HCT116 (cell line): ENCODE data around the gene PDLIM4. TPM values are rescaled to one million over a fixed set of nuclear protein-coding genes. Genes with fewer than 3 reads are reported as not detected.

Source experiments
- ATAC-seq: fragments of 200-7000 bp; cut with Tn5 transposase; 2 replicates; pipeline ENCODE4 v1.9.1; 2020; ENCODE audit warnings: mild to moderate bottlenecking, moderate library complexity
- BruUV-seq: library from RNA; stranded (reverse); fragments of 400-500 nt; replicated peaks from 2 replicates; lab custom pipeline; 2021; lab: Mats Ljungman, UMichigan
- CTCF ChIA-PET: fragments of 300-600 bp; sonication (Branson Sonifier 250); formaldehyde crosslinking; loops from one replicate; lab custom pipeline; 2021; ENCODE audit warnings: antibody characterized with exemption; lab: Charles Lee
- POLR2A ChIA-PET: fragments of 300-600, 350-600 bp; sonication (Branson Sonifier 250); formaldehyde crosslinking; loops from one replicate; lab custom pipeline; 2021; ENCODE audit warnings: antibody characterized with exemption; lab: Charles Lee
- RAD21 ChIA-PET, 2 experiments: fragments of 300-600 bp; sonication (Branson Sonifier 250); formaldehyde crosslinking; loops; one replicate each; lab custom pipeline; 2023; ENCODE audit warnings: low total read pairs in 2 of 2; ENCODE audit not compliant: uncharacterized antibody in 2 of 2, unreplicated experiment in 2 of 2, low non-redundant PET in 1 of 2; lab: Charles Lee
- DNase-seq: peaks from one replicate; pipeline ENCODE4 v3.0.0-alpha.2; 2010; ENCODE audit warnings: low read depth, low spot score
- H2AFZ ChIP-seq: fragments of 200-600 bp; shearing (Covaris generic), sonication (generic); 2 replicates; pipeline ENCODE4 v1.6.1; 2017; ENCODE audit warnings: low read depth, mixed run types, mixed read lengths, antibody characterized with exemption, low read length; ENCODE audit not compliant: poor library complexity, severe bottlenecking
- H3K27ac ChIP-seq: 2 replicates; pipeline ENCODE4 v1.5.1; 2012; ENCODE audit warnings: low read depth, low read length
- H3K27me3 ChIP-seq: fragments of 200-600 bp; sonication (generic); 2 replicates; pipeline ENCODE4 v1.6.1; 2016; ENCODE audit warnings: mixed run types, low read length, mixed read lengths; ENCODE audit not compliant: insufficient read depth
- H3K36me3 ChIP-seq, 2 experiments: fragments of 200-500 bp in 1 of 2; fragments of 200-600 bp in 1 of 2; sonication (Bioruptor generic) in 1 of 2; sonication (generic) in 1 of 2; 2 replicates each; pipeline versions ENCODE4 v1.5.1 to v1.6.1; 2014 to 2016; ENCODE audit warnings: low read length in 2 of 2, inconsistent platforms in 1 of 2, mixed read lengths in 1 of 2, mixed run types in 1 of 2; ENCODE audit not compliant: insufficient read depth in 2 of 2, control insufficient read depth in 1 of 2
- H3K4me1 ChIP-seq, 2 experiments: fragments of 200-600 bp in 1 of 2; sonication (generic) in 1 of 2; 2 replicates each; pipeline versions ENCODE4 v1.5.1 to v1.6.1; 2012 to 2017; ENCODE audit warnings: low read length in 2 of 2, inconsistent platforms in 1 of 2, mild to moderate bottlenecking in 1 of 2, mixed read lengths in 1 of 2, mixed run types in 1 of 2, moderate library complexity in 1 of 2; ENCODE audit not compliant: insufficient read depth in 2 of 2, control insufficient read depth in 1 of 2
- H3K4me2 ChIP-seq: fragments of 200-600 bp; sonication (generic); 2 replicates; pipeline ENCODE4 v1.6.1; 2017; ENCODE audit warnings: mixed run types, low read length, mixed read lengths
- H3K4me3 ChIP-seq, 2 experiments: fragments of 200-600 bp in 1 of 2; sonication (generic) in 1 of 2; replicated peaks in 1 of 2; 2 replicates each; pipeline ENCODE4 v1.5.1; 2011 to 2016; ENCODE audit warnings: low read length in 2 of 2, control low read depth in 1 of 2, low read depth in 1 of 2, mild to moderate bottlenecking in 1 of 2, mixed read lengths in 1 of 2, mixed run types in 1 of 2
- H3K79me2 ChIP-seq: fragments of 200-600 bp; sonication (generic); 2 replicates; pipeline ENCODE4 v1.6.1; 2017; ENCODE audit warnings: mild to moderate bottlenecking, mixed run types, low read length, moderate library complexity, mixed read lengths; ENCODE audit not compliant: insufficient read depth
- H3K9ac ChIP-seq: fragments of 200-600 bp; sonication (generic); 2 replicates; pipeline ENCODE4 v1.6.1; 2016; ENCODE audit warnings: low read length, mixed read lengths
- H3K9me2 ChIP-seq: fragments of 200-600 bp; sonication (generic), shearing (Covaris generic); 2 replicates; pipeline ENCODE4 v1.6.1; 2017; ENCODE audit warnings: mixed run types, mild to moderate bottlenecking, moderate library complexity; ENCODE audit not compliant: insufficient read depth
- H3K9me3 ChIP-seq, 2 experiments: fragments of 200-500 bp in 1 of 2; fragments of 200-600 bp in 1 of 2; sonication (Bioruptor generic) in 1 of 2; sonication (generic) in 1 of 2; 2 replicates each; pipeline ENCODE4 v1.6.1; 2014 to 2017; ENCODE audit warnings: low read length in 2 of 2, mixed read lengths in 2 of 2, inconsistent platforms in 1 of 2, low read depth in 1 of 2, mild to moderate bottlenecking in 1 of 2, mixed run types in 1 of 2, moderate library complexity in 1 of 2; ENCODE audit not compliant: control insufficient read depth in 1 of 2, insufficient read depth in 1 of 2
- H4K20me1 ChIP-seq: fragments of 200-600 bp; sonication (generic), shearing (Covaris generic); 2 replicates; pipeline ENCODE4 v1.6.1; 2017; ENCODE audit warnings: mixed run types, mild to moderate bottlenecking, moderate library complexity; ENCODE audit not compliant: insufficient read depth
- CEBPB ChIP-seq: IDR thresholded peaks from 2 replicates; pipeline ENCODE4 v1.6.1; 2012; ENCODE audit warnings: low read depth
- EGR1 ChIP-seq: IDR thresholded peaks from 2 replicates; pipeline ENCODE4 v1.6.1; 2012; ENCODE audit warnings: low read depth
- EZH2 ChIP-seq: fragments of 200-600 bp; sonication (generic); IDR thresholded peaks from 2 replicates; pipeline ENCODE4 v1.6.1; 2017; ENCODE audit warnings: antibody characterized with exemption, mixed run types
- EZH2phosphoT487 ChIP-seq: fragments of 200-600 bp; IDR thresholded peaks from 2 replicates; pipeline ENCODE4 v1.6.1; 2018; ENCODE audit warnings: antibody characterized with exemption, borderline replicate concordance
- FOSL1 ChIP-seq: IDR thresholded peaks from 2 replicates; pipeline ENCODE4 v1.6.1; 2012; ENCODE audit warnings: low read depth
- JUND ChIP-seq: IDR thresholded peaks from 2 replicates; pipeline ENCODE4 v1.6.1; 2012
- POLR2AphosphoS5 ChIP-seq: IDR thresholded peaks from 2 replicates; pipeline ENCODE4 v1.6.1; 2011; ENCODE audit warnings: mild to moderate bottlenecking, low read depth, low read length, moderate library complexity
- RAD21 ChIP-seq: IDR thresholded peaks from 2 replicates; pipeline ENCODE4 v1.6.1; 2012; ENCODE audit warnings: low read depth, mild to moderate bottlenecking
- SP1 ChIP-seq: IDR thresholded peaks from 2 replicates; pipeline ENCODE4 v1.6.1; 2012; ENCODE audit warnings: low read depth
- SRF ChIP-seq: IDR thresholded peaks from 2 replicates; pipeline ENCODE4 v1.6.1; 2012; ENCODE audit warnings: low read depth
- TCF7L2 ChIP-seq: IDR thresholded peaks from 2 replicates; pipeline ENCODE4 v1.7.0; 2011; ENCODE audit warnings: borderline replicate concordance, inconsistent platforms; ENCODE audit not compliant: insufficient read depth, insufficient read length; ENCODE audit errors: extremely low read depth
- intact Hi-C: fragments of 100-400 bp; cut with micrococcal nuclease; formaldehyde crosslinking; loops from 2 replicates; pipeline ENCODE4 v1.10.0; 2022
- total RNA-seq: library from RNA; stranded (reverse); gene quantifications from one replicate; pipeline ENCODE4 v1.2.1, GENCODE V29; 2021; ENCODE audit not compliant: unreplicated experiment
- TF ChIP-seq, protein P1 (sequence below): IDR thresholded peaks from 2 replicates; pipeline ENCODE4 v1.6.1; 2011; ENCODE audit warnings: mild to moderate bottlenecking, low read length, moderate library complexity; ENCODE audit not compliant: insufficient replicate concordance; ENCODE audit errors: extremely low read depth
- TF ChIP-seq, protein P2 (sequence below): IDR thresholded peaks from 2 replicates; pipeline ENCODE4 v1.6.1; 2012

PDLIM4 gene
- total RNA-seq, 1 experiment from 2014 or later, result not detected

DNA sequence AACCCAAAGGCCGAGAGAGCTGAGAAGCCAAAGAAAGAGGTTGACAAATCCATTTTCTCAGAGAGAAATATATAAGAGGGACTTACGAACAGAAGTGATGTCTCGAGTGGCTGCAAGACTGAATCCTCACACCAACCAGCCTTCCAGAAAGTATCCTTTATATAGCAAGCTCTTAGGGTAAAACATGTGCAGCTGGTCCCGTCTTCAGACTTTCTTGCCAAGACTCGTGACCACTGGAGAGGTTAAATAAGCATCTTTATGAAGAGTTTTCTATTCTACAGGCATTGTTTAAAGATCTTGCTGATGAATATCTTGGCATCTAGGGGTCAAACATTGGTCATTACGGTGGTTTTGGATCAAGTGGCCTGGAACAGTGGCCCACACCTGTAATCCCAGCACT, 19.8 kb downstream of the PDLIM4 start:
- POLR2A ChIA-PET, result no interaction called here
- no TSS peak for BruUV-seq

DNA sequence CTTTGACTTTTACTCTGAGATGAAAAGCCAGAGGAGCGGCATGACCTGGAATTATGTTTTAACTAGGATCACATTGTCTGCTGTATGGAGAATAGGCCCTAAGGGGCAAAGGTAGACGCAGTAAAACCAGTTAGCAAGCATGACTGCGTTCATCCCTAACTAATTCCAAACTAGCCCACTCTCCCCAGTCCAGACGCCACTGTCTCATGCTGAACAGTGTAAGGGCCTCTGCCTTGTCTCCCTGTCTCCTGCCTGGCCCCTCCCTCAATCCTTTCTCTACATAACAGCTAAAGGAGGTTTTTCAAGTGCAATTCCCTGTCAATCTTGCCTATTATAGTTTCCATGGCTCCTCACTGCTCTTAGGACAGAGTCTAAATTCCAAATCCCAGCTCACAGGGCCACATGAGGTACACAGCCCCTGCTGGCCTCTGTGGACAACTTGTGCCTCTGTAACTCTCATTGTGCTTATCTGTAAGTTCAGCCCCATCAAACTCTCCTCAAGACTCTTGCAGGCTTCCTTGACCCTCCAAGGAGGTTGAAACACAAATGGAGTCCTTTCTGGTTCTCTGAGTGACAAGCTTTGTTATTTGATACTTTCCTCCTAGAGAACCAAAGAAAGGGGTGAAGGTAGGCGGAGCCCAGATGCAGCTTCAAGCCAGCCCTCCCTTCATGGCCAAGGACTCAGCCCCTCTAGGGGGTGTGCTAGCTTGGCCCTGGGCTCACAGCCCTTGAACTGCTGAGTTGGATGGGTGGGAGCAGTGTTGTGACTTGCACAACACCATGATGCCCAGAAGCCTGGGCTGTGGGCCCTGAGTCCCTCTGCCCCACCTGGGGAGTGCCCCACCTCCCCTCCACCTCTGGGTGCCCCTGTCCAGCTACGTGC, 20.7 kb downstream of the PDLIM4 start:
- Histone ChIP-seq H2AFZ (no peak overlapping the region), H3K27me3 (no peaks in the 10 kb centered on the region), H3K79me2 (no peaks in the 10 kb centered on the region), H4K20me1 (no peaks in the 10 kb centered on the region), H3K4me1 (peaks cover 0 to 12% of the 10 kb centered on the region in 2 experiments; a peak in 1 of 4 replicates), H3K27ac (no peak overlapping the region), H3K9ac (no peak overlapping the region), H3K4me2 (no peak overlapping the region), H3K9me2 (no peaks in the 10 kb centered on the region), H3K36me3 (no peaks in the 10 kb centered on the region), H3K9me3 (no peaks in the 10 kb centered on the region; a peak in 1 of 4 replicates), H3K4me3 (no peak overlapping the region)
- peak; percentile 38; the same call in 1 of the 2 replicates for ATAC-seq
- POLR2A ChIA-PET, result interaction anchor here (1.6 kb wide), 1 partner anchor 16 kb away, joined by 5 read pairs; the partner anchor contains the start of gene SLC22A4
- BruUV-seq, result no TSS peak
- DNase-seq, result no peak
- RAD21 ChIA-PET, result no interaction called here
- CTCF ChIA-PET, result no interaction called here
- intact Hi-C loops, result loop anchor here (10.0 kb wide), 1 partner anchor 213 kb away; the partner anchor contains the start of gene IL3
- no peak for TF ChIP-seq TCF7L2
- TF ChIP-seq EZH2phosphoT487, result no peak
- no peak for TF ChIP-seq EZH2
- TF ChIP-seq, protein P1, sequence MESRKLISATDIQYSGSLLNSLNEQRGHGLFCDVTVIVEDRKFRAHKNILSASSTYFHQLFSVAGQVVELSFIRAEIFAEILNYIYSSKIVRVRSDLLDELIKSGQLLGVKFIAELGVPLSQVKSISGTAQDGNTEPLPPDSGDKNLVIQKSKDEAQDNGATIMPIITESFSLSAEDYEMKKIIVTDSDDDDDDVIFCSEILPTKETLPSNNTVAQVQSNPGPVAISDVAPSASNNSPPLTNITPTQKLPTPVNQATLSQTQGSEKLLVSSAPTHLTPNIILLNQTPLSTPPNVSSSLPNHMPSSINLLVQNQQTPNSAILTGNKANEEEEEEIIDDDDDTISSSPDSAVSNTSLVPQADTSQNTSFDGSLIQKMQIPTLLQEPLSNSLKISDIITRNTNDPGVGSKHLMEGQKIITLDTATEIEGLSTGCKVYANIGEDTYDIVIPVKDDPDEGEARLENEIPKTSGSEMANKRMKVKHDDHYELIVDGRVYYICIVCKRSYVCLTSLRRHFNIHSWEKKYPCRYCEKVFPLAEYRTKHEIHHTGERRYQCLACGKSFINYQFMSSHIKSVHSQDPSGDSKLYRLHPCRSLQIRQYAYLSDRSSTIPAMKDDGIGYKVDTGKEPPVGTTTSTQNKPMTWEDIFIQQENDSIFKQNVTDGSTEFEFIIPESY, result no peak
- TF ChIP-seq FOSL1, result no peak
- TF ChIP-seq CEBPB, result no peak
- TF ChIP-seq POLR2AphosphoS5, result no peak

More for the DNA sequence above, 19.8 kb downstream of the PDLIM4 start:
- Histone ChIP-seq H3K9ac (no peak overlapping the region), H4K20me1 (no peaks in the 10 kb centered on the region), H3K9me2 (no peaks in the 10 kb centered on the region), H3K4me1 (peaks cover 0 to 15% of the 10 kb centered on the region in 2 experiments; a peak in 2 of 4 replicates), H2AFZ (no peak overlapping the region), H3K4me2 (no peak overlapping the region), H3K27ac (no peak overlapping the region)
- intact Hi-C loops, result loop anchor here (10.0 kb wide), 1 partner anchor 212 kb away; the partner anchor contains the start of gene IL3
- TF ChIP-seq JUND, result no peak
- no peak for TF ChIP-seq EZH2
- no peak for TF ChIP-seq RAD21
- TF ChIP-seq TCF7L2, result no peak
- no peak for TF ChIP-seq EZH2phosphoT487
- TF ChIP-seq EGR1, result no peak
- TF ChIP-seq, protein P2, sequence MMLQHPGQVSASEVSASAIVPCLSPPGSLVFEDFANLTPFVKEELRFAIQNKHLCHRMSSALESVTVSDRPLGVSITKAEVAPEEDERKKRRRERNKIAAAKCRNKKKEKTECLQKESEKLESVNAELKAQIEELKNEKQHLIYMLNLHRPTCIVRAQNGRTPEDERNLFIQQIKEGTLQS, result no peak
- no peak for TF ChIP-seq SRF
- TF ChIP-seq SP1, result no peak
- TF ChIP-seq, all 23 proteins: peak for 0
- Histone ChIP-seq H3K79me2 (no peaks in the 10 kb centered on the region), H3K27me3 (no peaks in the 10 kb centered on the region), H3K4me3 (no peak overlapping the region), H3K36me3 (no peaks in the 10 kb centered on the region), H3K9me3 (no peaks in the 10 kb centered on the region)
- ATAC-seq, result no peak
- RAD21 ChIA-PET, result no interaction called here
- CTCF ChIA-PET, result no interaction called here
- no peak for DNase-seq
